ENCODE measurements around the gene DDI2.

The DDI2 gene

GRCh38 chr1:15617173-15618076, at the start of gene DDI2:
Gene DDI2, plus strand, starts transcription at chr1:15617458. Its CDS starts 213 bp downstream, at chr1:15617671.
- H3K36me3 Mint-ChIP-seq = peaks cover 6% of the 10 kb centered on the region

DNA sequence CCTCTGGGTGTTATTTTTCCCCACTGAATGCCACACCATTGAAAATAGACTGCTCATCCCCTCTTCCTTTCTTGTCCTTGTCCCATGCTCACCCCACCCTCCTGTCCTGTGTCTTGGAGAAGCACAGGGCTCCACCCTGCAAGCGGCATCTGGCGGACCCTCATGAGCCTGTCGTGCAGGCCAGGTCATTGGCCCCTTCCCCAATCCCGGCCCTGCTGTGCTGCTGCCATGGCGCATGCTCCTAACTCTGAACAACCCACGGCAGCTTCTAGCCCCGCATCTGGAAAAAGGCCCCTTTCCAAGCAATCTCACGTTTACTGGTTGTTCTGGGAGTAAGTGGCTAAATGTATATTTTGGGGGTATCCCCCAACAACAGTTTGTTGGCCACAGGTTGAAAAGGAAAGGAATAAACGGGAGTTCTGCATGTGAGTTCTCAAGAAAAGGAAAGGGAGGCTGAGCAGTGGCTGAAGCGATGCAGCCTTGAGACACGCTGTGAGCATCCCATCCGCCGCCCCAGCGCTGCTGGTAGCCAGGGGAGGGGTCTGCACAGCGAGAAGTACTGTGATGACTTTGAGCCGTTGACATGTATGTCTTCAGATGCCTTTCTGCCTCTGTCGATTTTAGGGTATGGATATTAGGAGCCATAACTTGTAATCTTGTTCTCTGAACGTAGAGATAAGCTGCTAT, 48.7 kb upstream of the DDI2 start:
- Mint-ChIP-seq H3K4me3 (no peak overlapping the region), H3K9me3 (no peaks in the 10 kb centered on the region), H3K36me3 (peaks cover 53% of the 10 kb centered on the region), H3K27me3 (no peaks in the 10 kb centered on the region), H3K4me1 (peaks cover 28% of the 10 kb centered on the region), H3K27ac (peak overlapping the region; percentile 73)
- no peak for ATAC-seq

More at GRCh38 chr1:15617173-15618076, at the start of gene DDI2:
- Mint-ChIP-seq H3K9me3 (no peaks in the 10 kb centered on the region), H3K27ac (peak within 1 kb of the TSS; percentile 97), H3K4me1 (peaks cover 43% of the 10 kb centered on the region), H3K27me3 (no peaks in the 10 kb centered on the region), H3K4me3 (peak within 1 kb of the TSS; percentile 87)
- ATAC-seq = peak; percentile 91

- H3K27ac Mint-ChIP-seq = peak overlapping the region; percentile 80
- ATAC-seq = no peak
- H3K4me1 Mint-ChIP-seq = peaks cover 24% of the 10 kb centered on the region
- H3K36me3 Mint-ChIP-seq = peaks cover 49% of the 10 kb centered on the region
- no peaks in the 10 kb centered on the region for H3K9me3 Mint-ChIP-seq
- no peak overlapping the region for H3K4me3 Mint-ChIP-seq
- no peaks in the 10 kb centered on the region for H3K27me3 Mint-ChIP-seq
Measured at GRCh38 chr1:15570861-15571260, 46.4 kb upstream of the DDI2 start.

GRCh38 chr1:15571266-15571665, 46.0 kb upstream of the DDI2 start:
- Mint-ChIP-seq H3K4me3 (peak overlapping the region; percentile 34), H3K4me1 (peaks cover 24% of the 10 kb centered on the region), H3K27me3 (no peaks in the 10 kb centered on the region), H3K36me3 (peaks cover 45% of the 10 kb centered on the region), H3K9me3 (no peaks in the 10 kb centered on the region), H3K27ac (peak overlapping the region; percentile 80)
- ATAC-seq = no peak

- Mint-ChIP-seq H3K4me3 (no peak overlapping the region), H3K9me3 (no peaks in the 10 kb centered on the region), H3K36me3 (peaks cover 23% of the 10 kb centered on the region), H3K27ac (peak overlapping the region; percentile 80), H3K4me1 (peaks cover 28% of the 10 kb centered on the region), H3K27me3 (no peaks in the 10 kb centered on the region)
- ATAC-seq = no peak
Measured at GRCh38 chr1:15573477-15573876, 43.8 kb upstream of the DDI2 start.

- Mint-ChIP-seq H3K4me1 (peaks cover 40% of the 10 kb centered on the region), H3K4me3 (no peak overlapping the region), H3K27ac (no peak overlapping the region), H3K9me3 (no peaks in the 10 kb centered on the region), H3K27me3 (no peaks in the 10 kb centered on the region), H3K36me3 (peaks cover 13% of the 10 kb centered on the region)
- ATAC-seq = no peak
Measured at GRCh38 chr1:15574741-15575140, 42.5 kb upstream of the DDI2 start.

GRCh38 chr1:15575549-15576150, 41.6 kb upstream of the DDI2 start:
- H3K36me3 Mint-ChIP-seq = peaks cover 13% of the 10 kb centered on the region
- H3K9me3 Mint-ChIP-seq = no peaks in the 10 kb centered on the region
- H3K4me1 Mint-ChIP-seq = peaks cover 44% of the 10 kb centered on the region
- no peaks in the 10 kb centered on the region for H3K27me3 Mint-ChIP-seq
- no peak overlapping the region for H3K27ac Mint-ChIP-seq
- ATAC-seq = no peak
- H3K4me3 Mint-ChIP-seq = no peak overlapping the region

- Mint-ChIP-seq H3K36me3 (peaks cover 13% of the 10 kb centered on the region), H3K4me1 (peaks cover 32% of the 10 kb centered on the region), H3K27ac (no peak overlapping the region), H3K27me3 (no peaks in the 10 kb centered on the region), H3K4me3 (no peak overlapping the region), H3K9me3 (no peaks in the 10 kb centered on the region)
- ATAC-seq = no peak
Measured at GRCh38 chr1:15577691-15578090, 39.6 kb upstream of the DDI2 start.

- Mint-ChIP-seq H3K36me3 (peaks cover 12% of the 10 kb centered on the region), H3K27ac (peak overlapping the region; percentile 93), H3K27me3 (no peaks in the 10 kb centered on the region), H3K4me3 (peak overlapping the region; percentile 40), H3K4me1 (peaks cover 24% of the 10 kb centered on the region), H3K9me3 (no peaks in the 10 kb centered on the region)
- peak; percentile 80 for ATAC-seq
Measured at GRCh38 chr1:15578921-15579682, 38.2 kb upstream of the DDI2 start.

DNA sequence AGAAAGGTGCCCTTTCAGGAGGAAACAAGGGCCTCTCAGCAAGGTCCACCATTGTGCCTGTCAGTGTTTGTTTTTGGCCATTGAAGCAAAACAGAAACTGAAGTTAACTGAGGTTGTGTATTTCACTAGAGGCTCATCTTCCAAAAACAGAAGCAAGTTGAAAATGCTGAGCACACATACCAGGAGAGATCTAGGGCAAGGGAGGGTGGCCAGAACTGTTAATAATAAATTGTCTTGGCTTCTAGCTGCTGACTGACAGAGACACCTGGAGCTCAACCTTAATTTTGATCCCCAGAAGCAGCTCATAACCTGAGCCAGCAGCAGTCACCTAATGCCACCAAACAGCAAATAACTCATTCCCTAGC, 37.6 kb upstream of the DDI2 start:
- H3K27ac Mint-ChIP-seq = peak overlapping the region; percentile 93
- no peaks in the 10 kb centered on the region for H3K27me3 Mint-ChIP-seq
- peak overlapping the region; percentile 40 for H3K4me3 Mint-ChIP-seq
- ATAC-seq = peak; percentile 52
- H3K9me3 Mint-ChIP-seq = no peaks in the 10 kb centered on the region
- peaks cover 29% of the 10 kb centered on the region for H3K4me1 Mint-ChIP-seq
- peaks cover 6% of the 10 kb centered on the region for H3K36me3 Mint-ChIP-seq

GRCh38 chr1:15583016-15583706, 34.1 kb upstream of the DDI2 start:
- Mint-ChIP-seq H3K4me1 (peaks cover 34% of the 10 kb centered on the region), H3K36me3 (peaks cover 13% of the 10 kb centered on the region), H3K27me3 (no peaks in the 10 kb centered on the region), H3K4me3 (peak overlapping the region; percentile 51), H3K27ac (peak overlapping the region; percentile 87), H3K9me3 (no peaks in the 10 kb centered on the region)
- ATAC-seq = no peak

DNA sequence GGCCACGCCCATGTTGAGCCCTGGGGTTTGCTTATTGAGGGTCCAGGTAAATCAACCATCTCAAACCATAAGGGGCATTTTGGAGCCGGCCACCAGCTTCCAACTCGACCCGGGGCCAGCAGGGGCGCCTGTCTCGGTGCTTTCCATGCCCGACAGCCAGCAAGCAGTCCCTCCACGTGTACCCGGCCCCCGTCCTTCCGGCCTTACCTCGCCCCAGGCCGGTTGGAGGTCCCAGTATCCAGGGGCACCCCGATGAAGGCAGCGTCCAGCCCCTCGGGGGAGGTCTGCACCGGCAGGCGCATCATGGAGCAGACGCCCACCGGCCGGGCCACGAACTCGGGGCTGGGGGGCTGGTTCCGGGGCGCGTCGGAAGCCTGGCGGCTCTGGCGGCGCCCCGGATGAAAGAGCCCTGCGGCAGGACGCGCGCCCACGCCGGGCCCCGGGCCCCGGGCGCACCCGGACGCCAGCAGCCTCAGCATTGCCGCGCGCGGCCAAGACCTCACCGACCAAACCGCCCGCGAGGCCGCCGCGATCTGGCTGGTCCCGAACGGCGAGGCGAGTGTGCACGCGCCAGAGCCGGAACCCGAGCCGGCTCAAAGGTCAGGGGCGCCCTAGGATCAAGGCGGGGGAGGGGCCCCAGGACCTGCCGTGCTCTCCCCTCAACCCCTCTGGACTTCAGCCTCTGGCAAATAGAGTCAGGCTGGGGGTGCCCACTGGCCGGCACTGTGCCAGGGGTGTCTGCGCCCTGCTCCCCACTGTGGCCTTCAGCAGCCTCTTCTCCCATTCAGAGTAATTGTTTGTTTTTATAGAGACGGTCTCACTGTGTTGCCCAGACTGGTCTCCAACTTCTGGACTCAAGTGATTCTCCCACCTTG, 32.5 kb upstream of the DDI2 start, which contains the start of gene AGMAT:
AGMAT (minus strand) TSS at position 563 of the 875 bp plus-strand sequence; CDS start at position 479, 84 bp downstream.
- Mint-ChIP-seq H3K27ac (peak within 1 kb of the TSS; percentile 87), H3K4me1 (peaks cover 18% of the 10 kb centered on the region), H3K27me3 (no peaks in the 10 kb centered on the region), H3K9me3 (no peaks in the 10 kb centered on the region), H3K4me3 (peak within 1 kb of the TSS; percentile 89), H3K36me3 (peaks cover 18% of the 10 kb centered on the region)
- peak; percentile 89 for ATAC-seq

GRCh38 chr1:15592285-15592684, 25.0 kb upstream of the DDI2 start:
- no peak overlapping the region for H3K27ac Mint-ChIP-seq
- H3K27me3 Mint-ChIP-seq = no peaks in the 10 kb centered on the region
- peaks cover 13% of the 10 kb centered on the region for H3K36me3 Mint-ChIP-seq
- H3K4me3 Mint-ChIP-seq = no peak overlapping the region
- no peak for ATAC-seq
- no peaks in the 10 kb centered on the region for H3K9me3 Mint-ChIP-seq
- no peaks in the 10 kb centered on the region for H3K4me1 Mint-ChIP-seq

All from stimulated activated memory B cell treated with anti-CD40 and anti-IgM and Interleukin-4, amounts not matched to agents 10 μg/mL and 1 μg/mL and 100 μg/mL, for 72 hours (primary cell).